H1 (cell line): ENCODE data around the gene CILP. TPM values are rescaled to one million over a fixed set of nuclear protein-coding genes. Genes with fewer than 3 reads are reported as not detected.

ENCODE experiments used
- CTCF ChIA-PET: fragments of 300-600 bp; sonication (Branson Sonifier 250); formaldehyde crosslinking; loops from one replicate; lab custom pipeline; 2021; ENCODE audit not compliant: partially characterized antibody; lab: Charles Lee
- POLR2A ChIA-PET: fragments of 300-600 bp; sonication (Branson Sonifier 250); formaldehyde crosslinking; loops from one replicate; lab custom pipeline; 2021; ENCODE audit warnings: inconsistent platforms; ENCODE audit not compliant: partially characterized antibody; lab: Charles Lee
- DNase-seq, 2 experiments: peaks; one replicate each; pipeline versions ENCODE4 v3.0.0 to v3.0.0-alpha.2; 2010 to 2022; ENCODE audit warnings: low spot score in 2 of 2, low read depth in 1 of 2, mixed read lengths in 1 of 2
- FAIRE-seq: peaks from 2 replicates; lab custom pipeline; 2011; peaks lifted over from hg19 to GRCh38; lab: Jason Lieb, UNC
- H2AFZ ChIP-seq: 2 replicates; pipeline ENCODE4 v1.8.1; 2012; ENCODE audit warnings: low read length, inconsistent platforms
- H2AK5ac ChIP-seq: 2 replicates; pipeline ENCODE4 v1.6.1; 2013; ENCODE audit warnings: low read depth, low read length
- H2BK120ac ChIP-seq: replicated peaks from 2 replicates; pipeline ENCODE3; 2013; ENCODE audit warnings: low read depth, low read length, inconsistent platforms
- H2BK12ac ChIP-seq: 2 replicates; pipeline ENCODE4 v1.6.1; 2013; ENCODE audit warnings: low read depth, low read length
- H2BK15ac ChIP-seq: 2 replicates; pipeline ENCODE4 v1.6.1; 2013; ENCODE audit warnings: low read length
- H2BK20ac ChIP-seq: 2 replicates; pipeline ENCODE4 v1.6.1; 2013; ENCODE audit warnings: low read length
- H2BK5ac ChIP-seq: 2 replicates; pipeline ENCODE4 v1.6.1; 2013; ENCODE audit warnings: low read depth, low read length
- H3K14ac ChIP-seq: 2 replicates; pipeline ENCODE4 v1.6.1; 2013; ENCODE audit warnings: inconsistent platforms; ENCODE audit not compliant: insufficient read length
- H3K18ac ChIP-seq: 2 replicates; pipeline ENCODE4 v1.6.1; 2013; ENCODE audit warnings: low read length; ENCODE audit errors: extremely low read depth
- H3K23ac ChIP-seq: 2 replicates; pipeline ENCODE4 v1.6.1; 2013; ENCODE audit warnings: inconsistent platforms; ENCODE audit not compliant: insufficient read length
- H3K23me2 ChIP-seq: 2 replicates; pipeline ENCODE4 v1.6.1; 2013; ENCODE audit warnings: low read depth, low read length
- H3K27ac ChIP-seq: 2 replicates; pipeline ENCODE4 v1.6.1; 2011; ENCODE audit warnings: low read depth, low read length, inconsistent platforms
- H3K27me3 ChIP-seq, 4 experiments: replicated peaks in 1 of 4; 1 replicate in 1 of 4; 2 replicates in 3 of 4; pipeline versions ENCODE4 v1.6.1 to v1.8.1; 2011 to 2013; ENCODE audit warnings: low read length in 3 of 4, mild to moderate bottlenecking in 3 of 4, inconsistent platforms in 2 of 4, mixed read lengths in 2 of 4, moderate library complexity in 1 of 4; ENCODE audit not compliant: control insufficient read depth in 3 of 4, insufficient read depth in 3 of 4; ENCODE audit errors: extremely low read depth in 1 of 4
- H3K36me3 ChIP-seq, 4 experiments: 2 replicates each; pipeline versions ENCODE4 v1.6.1 to v1.8.1; 2011 to 2013; ENCODE audit warnings: mild to moderate bottlenecking in 4 of 4, low read length in 3 of 4, moderate library complexity in 2 of 4, control low read depth in 1 of 4, inconsistent platforms in 1 of 4; ENCODE audit not compliant: insufficient read depth in 4 of 4, control insufficient read depth in 2 of 4
- H3K4ac ChIP-seq: replicated peaks from 2 replicates; pipeline ENCODE3; 2013; ENCODE audit warnings: low read length, low read depth, mixed read lengths, inconsistent platforms; ENCODE audit not compliant: insufficient read length
- H3K4me1 ChIP-seq, 4 experiments: replicated peaks in 1 of 4; 1 replicate in 1 of 4; 2 replicates in 3 of 4; pipeline versions ENCODE4 v1.6.1 to v1.8.1; 2011 to 2013; ENCODE audit warnings: low read length in 3 of 4, inconsistent platforms in 2 of 4, mixed read lengths in 1 of 4; ENCODE audit not compliant: insufficient read depth in 4 of 4, control insufficient read depth in 3 of 4
- H3K4me2 ChIP-seq, 2 experiments: 2 replicates each; pipeline versions ENCODE4 v1.6.1 to v1.8.1; 2011 to 2013; ENCODE audit warnings: low read depth in 2 of 2, low read length in 2 of 2, control low read depth in 1 of 2, inconsistent platforms in 1 of 2, mild to moderate bottlenecking in 1 of 2; ENCODE audit not compliant: insufficient read depth in 1 of 2
- H3K4me3 ChIP-seq, 4 experiments: fragments of 200-600, 300-600 bp in 1 of 4; sonication (generic), shearing (Covaris generic), sonication (Bioruptor Twin) in 1 of 4; 2 replicates each; pipeline versions ENCODE4 v1.5.1 to v1.8.1; 2011 to 2016; ENCODE audit warnings: low read length in 4 of 4, low read depth in 3 of 4, control low read depth in 2 of 4, inconsistent platforms in 2 of 4, mild to moderate bottlenecking in 2 of 4, mixed read lengths in 1 of 4, moderate library complexity in 1 of 4; ENCODE audit not compliant: insufficient read depth in 2 of 4; ENCODE audit errors: extremely low read depth in 1 of 4
- H3K56ac ChIP-seq: replicated peaks from 2 replicates; pipeline ENCODE3; 2013; ENCODE audit warnings: low read depth, mild to moderate bottlenecking, mixed read lengths, low read length, inconsistent platforms; ENCODE audit not compliant: insufficient read length
- H3K79me1 ChIP-seq: 2 replicates; pipeline ENCODE4 v1.6.1; 2013; ENCODE audit warnings: low read depth, low read length, control low read depth
- H3K79me2 ChIP-seq, 2 experiments: 2 replicates each; pipeline versions ENCODE4 v1.6.1 to v1.8.1; 2012 to 2013; ENCODE audit warnings: low read length in 2 of 2, mild to moderate bottlenecking in 2 of 2, inconsistent platforms in 1 of 2; ENCODE audit not compliant: insufficient read depth in 2 of 2, control insufficient read depth in 1 of 2
- H3K9ac ChIP-seq, 4 experiments: replicated peaks in 1 of 4; 1 replicate in 1 of 4; 2 replicates in 3 of 4; pipeline versions ENCODE4 v1.6.1 to v1.8.1; 2011 to 2013; ENCODE audit warnings: low read depth in 3 of 4, low read length in 3 of 4, control low read depth in 2 of 4, mild to moderate bottlenecking in 2 of 4, moderate library complexity in 2 of 4, inconsistent platforms in 1 of 4; ENCODE audit errors: extremely low read depth in 1 of 4
- H3K9me3 ChIP-seq, 2 experiments: 2 replicates each; pipeline versions ENCODE4 v1.6.1 to v1.8.1; 2012 to 2013; ENCODE audit warnings: mild to moderate bottlenecking in 2 of 2, moderate library complexity in 2 of 2, control low read depth in 1 of 2, inconsistent platforms in 1 of 2, low read depth in 1 of 2, low read length in 1 of 2, mixed read lengths in 1 of 2; ENCODE audit not compliant: insufficient read depth in 2 of 2
- H4K20me1 ChIP-seq, 2 experiments: replicated peaks in 1 of 2; 2 replicates each; pipeline versions ENCODE3 to v1.8.1; 2011 to 2013; ENCODE audit warnings: inconsistent platforms in 2 of 2, low read length in 2 of 2, mild to moderate bottlenecking in 1 of 2; ENCODE audit not compliant: insufficient read depth in 2 of 2, control insufficient read depth in 1 of 2
- H4K5ac ChIP-seq: 2 replicates; pipeline ENCODE4 v1.6.1; 2013; ENCODE audit warnings: low read length, low read depth, mixed read lengths, inconsistent platforms; ENCODE audit not compliant: insufficient read length
- H4K8ac ChIP-seq: 2 replicates; pipeline ENCODE4 v1.8.0; 2013; ENCODE audit warnings: mild to moderate bottlenecking, moderate library complexity, low read length, inconsistent platforms; ENCODE audit not compliant: insufficient read depth; ENCODE audit errors: extremely low read depth
- H4K91ac ChIP-seq: replicated peaks from 2 replicates; pipeline ENCODE3; 2013; ENCODE audit warnings: low read length, mixed read lengths, inconsistent platforms; ENCODE audit not compliant: insufficient read length
- WGBS, 2 experiments: shearing (Covaris generic) in 1 of 2; methylation state at CpG; one replicate each; pipeline versions ENCODE4 v1.1.6 to v1.1.7; 2013 to 2015; ENCODE audit warnings: low lambda C conversion rate in 2 of 2, mixed read lengths in 2 of 2, inconsistent platforms in 1 of 2, low coverage in 1 of 2, missing lambda C conversion rate in 1 of 2; ENCODE audit not compliant: insufficient replicate concordance in 2 of 2, insufficient coverage in 1 of 2, insufficient read length in 1 of 2; ENCODE audit errors: extremely low coverage in 1 of 2, missing lambda C conversion rate in 1 of 2; 5-methylcytosine and 5-hydroxymethylcytosine counted together
- polyA plus RNA-seq, 7 experiments: library from polyadenylated mRNA; depleted of rRNA in 3 of 7; stranded (reverse) in 5 of 7; unstranded in 2 of 7; fragments of >200 nt in 5 of 7; fragments of 200-250 nt in 2 of 7; gene quantifications; 1 replicate in 5 of 7; 2 replicates in 1 of 7; 4 replicates in 1 of 7; pipeline versions ENCODE4 v1.2.1 to v1.2.3, GENCODE V29; 2011 to 2013; ENCODE audit warnings: missing spikeins in 2 of 7, mixed read lengths in 2 of 7
- total RNA-seq: library from RNA; stranded (reverse); fragmentation: NEBNext Ultra II Directional; extraction: Animal tissue kit (Norgen Biotek cat#: 25700); gene quantifications from 2 replicates; pipeline ENCODE4 v1.2.1, GENCODE V29; 2021
- TF ChIP-seq, protein P1 (sequence below): IDR thresholded peaks from 2 replicates; pipeline ENCODE4 v1.6.1; 2011; ENCODE audit warnings: low read depth, mild to moderate bottlenecking, low read length; ENCODE audit not compliant: insufficient read depth

CILP gene
- total and polyA plus RNA-seq, 2 of the 8 experiments (the other 6 are each of a cell fraction or from before 2014, with no cell fraction given) = 0.02 TPM; not detected in 1

DNA sequence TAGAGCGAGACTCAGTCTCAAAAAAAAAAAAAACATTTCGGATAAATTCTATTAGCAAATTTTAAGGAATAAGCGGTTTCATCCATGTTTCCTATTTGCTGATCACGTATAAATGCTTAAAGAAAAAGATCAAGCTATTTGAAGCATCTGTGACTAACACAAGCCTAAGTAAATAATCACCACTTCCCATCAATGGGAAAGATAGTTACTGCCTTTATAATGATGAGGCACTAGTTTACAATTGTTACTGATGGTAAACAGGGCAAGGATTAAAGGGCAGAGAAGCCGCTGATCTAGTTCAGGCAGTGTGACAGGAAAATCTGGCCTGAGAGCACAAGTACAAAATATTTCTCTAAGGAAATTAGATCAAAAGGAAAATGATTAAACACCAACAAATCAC, 39.8 kb downstream of the CILP start:
- no peak overlapping the region for H2BK12ac ChIP-seq
- TF ChIP-seq, protein P1, sequence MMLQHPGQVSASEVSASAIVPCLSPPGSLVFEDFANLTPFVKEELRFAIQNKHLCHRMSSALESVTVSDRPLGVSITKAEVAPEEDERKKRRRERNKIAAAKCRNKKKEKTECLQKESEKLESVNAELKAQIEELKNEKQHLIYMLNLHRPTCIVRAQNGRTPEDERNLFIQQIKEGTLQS = no peak
- TF ChIP-seq, all 59 proteins: peak for 0
- no peak overlapping the region for H4K5ac ChIP-seq
- H3K79me2 ChIP-seq = no peaks in the 10 kb centered on the region; a peak in 1 of 4 replicates
- H3K18ac ChIP-seq = no peak overlapping the region
- no peak overlapping the region for H2AK5ac ChIP-seq
- no peaks in the 10 kb centered on the region for H3K23me2 ChIP-seq
- no peak overlapping the region for H3K56ac ChIP-seq
- ChIA-PET CTCF (interaction anchor here (0.6 kb wide), 1 partner anchor 84 kb away, joined by 3 read pairs; no protein-coding TSS in a partner anchor), POLR2A (interaction anchor here (1.5 to 2.7 kb wide), 3 partner anchors 9 to 129 kb away, joined by 3 to 6 read pairs (median 3); partner anchors contain the start of gene CLPX)
- H2BK20ac ChIP-seq = no peak overlapping the region
- H3K9ac ChIP-seq = no peak overlapping the region
- H3K14ac ChIP-seq = no peak overlapping the region
- FAIRE-seq (no peak), DNase-seq (no peak)
- H3K9me3 ChIP-seq = no peaks in the 10 kb centered on the region
- 95% methylated on average over 5 of the region's 5 CpGs; no CpG with 5 or more reads in 1 of the 2 experiments for WGBS, 2 experiments
- H3K79me1 ChIP-seq = no peaks in the 10 kb centered on the region
- H2BK120ac ChIP-seq = no peak overlapping the region
- no peak overlapping the region for H4K91ac ChIP-seq
- H2AFZ ChIP-seq = no peak overlapping the region
- no peak overlapping the region for H3K4me3 ChIP-seq
- H2BK5ac ChIP-seq = no peak overlapping the region
- no peak overlapping the region for H3K4me2 ChIP-seq
- H3K4me1 ChIP-seq = no peaks in the 10 kb centered on the region
- no peak overlapping the region for H3K23ac ChIP-seq
- no peak overlapping the region for H3K4ac ChIP-seq
- no peak overlapping the region for H4K8ac ChIP-seq
- H3K27me3 ChIP-seq = no peaks in the 10 kb centered on the region; a peak in 1 of 7 replicates
- no peak overlapping the region for H3K27ac ChIP-seq
- peaks cover 2 to 3% of the 10 kb centered on the region in 2 experiments for H4K20me1 ChIP-seq
- H2BK15ac ChIP-seq = no peak overlapping the region
- peaks cover 0 to 21% (median 6%) of the 10 kb centered on the region in 4 experiments; a peak in 3 of 8 replicates for H3K36me3 ChIP-seq
